GM23248 (cell line): ENCODE measurements around the gene PTCHD1.

ENCODE experiments used
- EZH2 ChIP-seq: fragments of 200-600 bp; sonication (generic); IDR thresholded peaks from 2 replicates; pipeline ENCODE4 v1.6.1; 2018; ENCODE audit warnings: antibody characterized with exemption, mild to moderate bottlenecking; ENCODE audit not compliant: insufficient read depth, poor library complexity, severe bottlenecking
- EZH2phosphoT487 ChIP-seq: fragments of 200-600 bp; sonication (generic); IDR thresholded peaks from 2 replicates; pipeline ENCODE4 v1.6.1; 2018; ENCODE audit warnings: antibody characterized with exemption, moderate library complexity, mild to moderate bottlenecking, low read depth; ENCODE audit not compliant: insufficient read depth

DNA sequence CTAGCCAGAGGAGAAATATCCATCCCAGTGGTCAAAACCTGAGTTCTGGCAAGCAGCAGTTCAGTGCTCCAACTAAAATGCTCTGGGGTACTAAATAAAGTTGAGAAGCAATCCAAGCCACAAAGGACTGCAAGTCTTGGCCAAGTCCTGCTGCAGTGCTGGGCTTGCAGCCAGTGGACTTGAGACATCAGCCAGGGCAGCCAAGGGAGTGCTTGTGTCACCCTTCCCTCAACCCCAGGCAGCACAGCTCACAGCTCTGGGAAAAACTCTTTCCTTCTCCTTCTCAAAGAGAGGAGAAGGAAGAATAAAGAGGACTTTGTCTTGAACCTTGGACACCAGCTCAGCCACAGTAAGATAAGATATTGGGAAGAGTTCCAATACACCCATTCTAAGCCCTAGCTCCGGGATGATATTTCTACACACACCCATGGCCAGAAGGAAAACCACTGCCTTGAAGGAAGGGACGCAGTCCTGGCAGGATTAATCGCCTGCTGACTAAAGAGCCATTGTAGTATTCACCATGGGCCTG lies 99.8 kb downstream of the PTCHD1 start:
- TF ChIP-seq EZH2 (no peak), EZH2phosphoT487 (no peak)
